ENCODE results near the gene EPN2. TPM values are rescaled to one million over a fixed set of nuclear protein-coding genes. Genes with fewer than 3 reads are reported as not detected.
A peak's percentile ranks its signal among the peaks of the same experiment; 100 is the strongest.

Gene EPN2
- total RNA-seq, 4 donors from 2014 or later = 21.8 to 32.3 (median 24.7) TPM

DNA sequence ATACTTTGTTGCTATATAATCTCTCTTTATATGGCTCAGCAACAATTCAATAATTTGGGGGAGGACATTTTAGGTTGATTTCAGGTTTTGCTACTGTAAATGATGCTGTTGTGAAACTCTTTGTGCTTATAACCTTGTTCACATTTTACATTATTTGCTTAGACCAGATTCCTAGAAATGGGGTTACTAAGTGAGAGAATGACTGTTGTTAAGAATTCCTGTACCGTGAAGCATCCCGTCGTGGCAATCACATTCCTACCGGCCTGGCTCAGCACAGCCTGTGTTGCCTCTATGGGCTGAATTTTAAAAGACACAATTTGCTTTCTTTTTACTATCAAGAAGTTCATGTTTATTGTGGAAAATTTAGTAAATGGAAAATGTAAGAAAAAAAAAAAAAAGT is 94.0 kb downstream of the EPN2 start:
- intact Hi-C loops (cut with DNase I) = no loop called here
- no peak overlapping the region for H3K4me3 ChIP-seq (replicated peaks in 1 of 3)
- WGBS, 2 donors = 34 to 36% methylated on average over 4 of the region's 4 CpGs
- no peaks in the 10 kb centered on the region for H3K27me3 ChIP-seq
- no peak overlapping the region for H3K27ac ChIP-seq
- no peak for TF ChIP-seq POLR2A (IDR thresholded peaks at IDR 0.05)
- peak in 3 of 6 experiments; percentile 5 to 36 (median 15) for TF ChIP-seq CTCF (IDR thresholded peaks at IDR 0.05)
- H3K36me3 ChIP-seq = no peaks in the 10 kb centered on the region
- H3K9me3 ChIP-seq = no peaks in the 10 kb centered on the region
- peaks cover 0 to 3% of the 10 kb centered on the region in 2 donors for H3K4me1 ChIP-seq
- DNase-seq = peak; percentile 58 to 70

DNA sequence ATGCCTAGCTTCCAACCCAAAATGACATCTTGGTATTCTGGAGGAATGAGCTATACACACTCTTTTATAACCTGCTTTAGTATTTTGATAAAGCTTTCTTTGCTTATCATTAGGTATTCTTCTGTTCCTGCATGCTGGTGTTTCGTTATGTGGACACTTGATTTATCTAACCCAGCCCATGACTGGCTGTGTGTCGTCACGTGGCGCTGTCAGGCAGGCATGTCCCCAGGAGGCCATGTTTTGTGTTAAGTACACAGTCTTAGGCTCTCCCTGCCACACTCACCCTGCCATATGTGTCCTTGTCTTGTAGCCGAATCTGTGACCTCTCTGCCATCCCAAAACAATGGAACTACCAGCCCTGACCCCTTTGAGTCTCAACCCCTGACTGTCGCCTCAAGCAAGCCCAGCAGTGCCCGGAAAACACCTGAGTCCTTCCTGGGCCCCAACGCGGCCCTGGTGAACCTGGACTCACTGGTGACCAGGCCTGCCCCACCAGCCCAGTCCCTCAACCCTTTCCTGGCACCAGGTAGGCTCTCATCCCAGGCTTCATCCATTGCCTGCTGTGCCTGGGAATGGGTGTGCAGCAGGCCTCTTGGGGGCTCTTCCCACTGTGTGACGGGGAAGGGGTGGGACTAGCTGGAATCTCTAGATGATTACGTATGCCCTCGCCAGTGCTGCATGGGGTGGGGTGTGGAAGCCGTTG is 94.5 kb downstream of the EPN2 start:
- Histone ChIP-seq H3K27ac (peak overlapping the region in 1 of 3 donors; percentile 33), H3K27me3 (no peaks in the 10 kb centered on the region), H3K36me3 (no peaks in the 10 kb centered on the region), H3K9me3 (no peaks in the 10 kb centered on the region), H3K4me3 (replicated peaks in 1 of 3) (no peak overlapping the region), H3K4me1 (peaks cover 0 to 4% of the 10 kb centered on the region in 2 donors)
- intact Hi-C loops (cut with DNase I) = no loop called here
- DNase-seq = no peak
- TF ChIP-seq POLR2A (IDR thresholded peaks at IDR 0.05) (no peak), CTCF (IDR thresholded peaks at IDR 0.05) (no peak)
- WGBS, 2 donors = 88 to 89% methylated on average over 11 to 13 of the region's 13 CpGs

DNA sequence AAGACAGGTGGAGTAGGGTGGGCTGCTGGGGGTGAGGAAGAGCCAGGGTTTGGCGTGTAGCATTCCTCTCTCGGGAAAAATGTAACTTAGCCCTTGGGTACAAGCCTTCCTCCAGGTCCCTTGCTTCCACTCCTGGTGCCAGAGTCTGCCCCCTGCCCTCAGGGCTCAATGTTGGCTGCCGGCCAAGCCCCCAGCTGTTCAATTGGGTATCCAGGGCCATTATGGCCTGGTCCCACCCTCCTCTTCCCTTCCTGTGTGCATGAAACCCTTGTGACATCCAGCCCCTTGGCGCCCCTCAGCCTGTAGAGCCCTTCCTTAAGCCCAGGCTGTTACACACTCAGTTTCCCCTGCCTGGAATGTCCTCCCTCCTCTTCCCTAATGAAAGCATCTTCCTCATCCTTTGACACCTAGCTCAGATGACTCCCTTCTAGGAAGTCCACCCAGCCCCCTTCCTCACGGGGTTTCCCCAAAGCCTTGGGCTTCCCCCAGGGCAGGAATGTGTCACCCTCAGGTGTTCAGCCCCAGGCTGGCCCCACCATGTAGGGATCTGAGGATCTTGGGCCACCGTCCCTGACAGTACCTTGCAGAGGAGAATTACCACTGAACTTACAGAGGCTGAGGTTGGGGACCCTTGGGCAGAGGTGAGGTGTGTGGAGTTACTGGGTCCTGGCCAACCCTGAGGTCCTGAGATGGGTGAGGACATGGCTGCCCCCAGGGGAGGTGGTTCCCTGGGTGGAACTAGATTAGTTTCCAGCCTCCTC is 95.4 kb downstream of the EPN2 start:
- Histone ChIP-seq H3K4me1 (peaks cover 5 to 11% of the 10 kb centered on the region in 2 donors), H3K36me3 (no peaks in the 10 kb centered on the region), H3K4me3 (replicated peaks in 1 of 3) (no peak overlapping the region), H3K27ac (no peak overlapping the region), H3K27me3 (no peaks in the 10 kb centered on the region), H3K9me3 (no peaks in the 10 kb centered on the region)
- no peak for DNase-seq
- intact Hi-C loops (cut with DNase I) = no loop called here
- TF ChIP-seq POLR2A (IDR thresholded peaks at IDR 0.05) (no peak), CTCF (IDR thresholded peaks at IDR 0.05) (no peak)
- 78 to 84% methylated on average over 5 to 6 of the region's 6 CpGs for WGBS, 2 donors

- TF ChIP-seq POLR2A (IDR thresholded peaks at IDR 0.05) = no peak
- TF ChIP-seq CTCF (IDR thresholded peaks at IDR 0.05) = no peak
- H3K36me3 ChIP-seq = no peaks in the 10 kb centered on the region
- intact Hi-C loops (cut with DNase I) = no loop called here
- H3K27me3 ChIP-seq = no peaks in the 10 kb centered on the region
- DNase-seq = no peak
- no peak overlapping the region for H3K4me3 ChIP-seq (replicated peaks in 1 of 3)
- H3K27ac ChIP-seq = no peak overlapping the region
- no peaks in the 10 kb centered on the region for H3K9me3 ChIP-seq
- 100% methylated on average over 1 of the region's 1 CpG for WGBS, 2 donors
- peaks cover 5 to 14% of the 10 kb centered on the region in 2 donors for H3K4me1 ChIP-seq
Observed at GRCh38 chr17:19333132-19333440, 95.9 kb downstream of the EPN2 start.

GRCh38 chr17:19333736-19334290 is 96.6 kb downstream of the EPN2 start:
- TF ChIP-seq CTCF (IDR thresholded peaks at IDR 0.05) = no peak
- no peak for TF ChIP-seq POLR2A (IDR thresholded peaks at IDR 0.05)
- DNase-seq = no peak
- no peaks in the 10 kb centered on the region for H3K36me3 ChIP-seq
- H3K27me3 ChIP-seq = no peaks in the 10 kb centered on the region
- H3K27ac ChIP-seq = no peak overlapping the region
- 93% methylated on average over 10 of the region's 12 CpGs; no CpG with 5 or more reads in 1 of the 2 donors for WGBS, 2 donors
- H3K4me1 ChIP-seq = peaks cover 5 to 14% of the 10 kb centered on the region in 2 donors
- no peaks in the 10 kb centered on the region for H3K9me3 ChIP-seq
- no peak overlapping the region for H3K4me3 ChIP-seq (replicated peaks in 1 of 3)
- intact Hi-C loops (cut with DNase I) = no loop called here

All from thyroid gland (tissue), 4 donors.